ENCODE measurements around the gene HEATR3. TPM values are rescaled to one million over a fixed set of nuclear protein-coding genes. Genes with fewer than 3 reads are reported as not detected.
A peak's percentile ranks its signal among the peaks of the same experiment; 100 is the strongest.

HEATR3 gene
- total and polyA plus RNA-seq, 2 of the 8 experiments (the other 6 are each of a cell fraction or from before 2014, with no cell fraction given): 13.0 to 29.2 TPM

DNA sequence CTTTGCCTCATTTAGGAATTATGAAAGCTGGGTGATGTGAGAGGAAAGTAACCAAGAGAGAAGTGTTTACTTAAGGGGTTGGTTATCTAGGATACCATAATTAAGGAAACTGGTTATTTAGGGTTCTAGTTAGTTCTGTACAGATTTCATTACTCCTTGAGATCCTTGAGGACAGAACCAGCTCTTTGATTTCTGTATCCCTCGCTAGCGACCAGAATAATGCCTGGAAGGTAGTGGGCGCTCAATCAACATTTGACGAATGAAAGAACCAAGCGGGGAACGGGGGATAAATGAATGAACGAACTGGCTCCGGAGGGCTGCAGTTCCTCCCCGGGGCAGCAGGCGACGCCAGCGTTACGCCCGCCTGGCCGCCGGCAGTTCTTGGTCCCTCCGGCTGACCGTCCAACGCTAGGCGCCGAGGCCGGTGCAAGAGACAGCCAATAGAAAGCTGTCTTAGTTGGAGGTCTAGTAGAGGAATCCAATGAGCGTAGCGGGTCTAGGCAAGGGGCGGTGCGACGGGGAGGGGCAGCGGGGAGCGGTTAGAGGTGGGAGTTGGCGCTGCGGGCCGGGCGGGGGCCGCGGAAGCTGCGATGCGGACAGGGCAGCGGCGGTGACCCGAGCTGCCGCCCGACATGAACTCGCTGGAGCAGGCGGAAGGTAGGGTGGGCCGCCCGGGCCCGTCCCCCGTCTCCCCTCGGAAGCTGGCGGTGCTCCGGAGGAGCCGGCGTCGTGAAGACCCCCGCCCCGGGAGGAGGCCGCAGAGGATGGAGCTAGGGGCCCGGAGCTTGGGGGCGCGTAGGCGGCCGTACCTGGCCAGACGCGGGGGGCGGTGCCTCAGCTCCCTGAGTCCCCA is 40.9 kb upstream of the HEATR3 start, which contains the start of gene CNEP1R1:
Gene CNEP1R1 (plus strand): TSS at position 542 of the 853 bp plus-strand sequence. CDS start 91 bp downstream, at position 633.
- WGBS, 2 experiments (ENCODE audit: extremely low coverage in 1 of 2, insufficient coverage in 1 of 2, insufficient read length in 1 of 2, insufficient replicate concordance in 2 of 2, low coverage in 1 of 2, low lambda C conversion rate in 2 of 2, missing lambda C conversion rate in 1 of 2): 1% methylated on average over 27 of the region's 65 CpGs; no CpG with 5 or more reads in 1 of the 2 experiments
- Histone ChIP-seq H3K9me3 (ENCODE audit: insufficient read depth in 2 of 2, low read depth in 1 of 2, low read length in 1 of 2) (no peaks in the 10 kb centered on the region), H3K4me3 (ENCODE audit: extremely low read depth in 1 of 4, insufficient read depth in 2 of 4, low read depth in 3 of 4, low read length in 4 of 4) (peak within 1 kb of the TSS; percentile 59 to 95 (median 90)), H2BK20ac (ENCODE audit: low read length) (no peak within 1 kb of the TSS), H4K8ac (ENCODE audit: extremely low read depth, insufficient read depth, low read length) (peak within 1 kb of the TSS; percentile 46; the same call in 1 of the 2 replicates), H3K79me1 (ENCODE audit: low read depth, low read length) (no peaks in the 10 kb centered on the region), H4K91ac (replicated peaks; ENCODE audit: insufficient read length, low read length) (no peak within 1 kb of the TSS), H3K79me2 (ENCODE audit: control insufficient read depth in 1 of 2, insufficient read depth in 2 of 2, low read length in 2 of 2) (peaks cover 0 to 29% of the 10 kb centered on the region in 2 experiments; a peak in 2 of 4 replicates), H3K18ac (ENCODE audit: extremely low read depth, low read length) (no peak within 1 kb of the TSS), H2BK5ac (ENCODE audit: low read depth, low read length) (no peak within 1 kb of the TSS; the same call in 1 of the 2 replicates), H3K27me3 (replicated peaks in 1 of 4; ENCODE audit: control insufficient read depth in 3 of 4, extremely low read depth in 1 of 4, insufficient read depth in 3 of 4, low read length in 3 of 4) (no peaks in the 10 kb centered on the region), H3K4me2 (ENCODE audit: insufficient read depth in 1 of 2, low read depth in 2 of 2, low read length in 2 of 2) (peak within 1 kb of the TSS; percentile 74 to 88), H3K4ac (replicated peaks; ENCODE audit: insufficient read length, low read depth, low read length) (no peak within 1 kb of the TSS), H3K4me1 (replicated peaks in 1 of 4; ENCODE audit: control insufficient read depth in 3 of 4, insufficient read depth in 4 of 4, low read length in 3 of 4) (peaks cover 0 to 6% (median 0%) of the 10 kb centered on the region in 4 experiments; a peak in 2 of 7 replicates), H2BK12ac (ENCODE audit: low read depth, low read length) (no peak within 1 kb of the TSS), H4K20me1 (replicated peaks in 1 of 2; ENCODE audit: control insufficient read depth in 1 of 2, insufficient read depth in 2 of 2, low read length in 2 of 2) (no peaks in the 10 kb centered on the region), H2AK5ac (ENCODE audit: low read depth, low read length) (no peak within 1 kb of the TSS), H3K23me2 (ENCODE audit: low read depth, low read length) (no peaks in the 10 kb centered on the region), H3K27ac (ENCODE audit: low read depth, low read length) (no peak within 1 kb of the TSS), H3K23ac (ENCODE audit: insufficient read length) (no peak within 1 kb of the TSS), H3K56ac (replicated peaks; ENCODE audit: insufficient read length, low read depth, low read length) (peak within 1 kb of the TSS; percentile 49), H2AFZ (ENCODE audit: low read length) (peak within 1 kb of the TSS; percentile 93), H3K14ac (ENCODE audit: insufficient read length) (no peak within 1 kb of the TSS), H3K36me3 (ENCODE audit: control insufficient read depth in 2 of 4, insufficient read depth in 4 of 4, low read length in 3 of 4) (peaks cover 0 to 14% (median 0%) of the 10 kb centered on the region in 4 experiments; a peak in 3 of 8 replicates), H4K5ac (ENCODE audit: insufficient read length, low read depth, low read length) (peak within 1 kb of the TSS; percentile 20), H2BK15ac (ENCODE audit: low read length) (no peak within 1 kb of the TSS), H2BK120ac (replicated peaks; ENCODE audit: low read depth, low read length) (no peak within 1 kb of the TSS), H3K9ac (replicated peaks in 1 of 4; ENCODE audit: extremely low read depth in 1 of 4, low read depth in 3 of 4, low read length in 3 of 4) (peak within 1 kb of the TSS; percentile 31 to 78 (median 36); a peak in 6 of 7 replicates)
- POLR2A ChIA-PET (ENCODE audit: partially characterized antibody): interaction anchor here (0.7 to 2.7 kb wide), 11 partner anchors 8 to 220 kb away, joined by 3 to 5 read pairs (median 3); partner anchors contain the start of gene HEATR3
- CTCF ChIA-PET (ENCODE audit: partially characterized antibody): interaction anchor here (0.6 to 4.1 kb wide), 42 partner anchors 9 to 617 kb away, joined by 3 to 28 read pairs (median 4); partner anchors contain the start of gene HEATR3
- peak; percentile 39 for FAIRE-seq
- DNase-seq (ENCODE audit: low read depth in 1 of 2, low spot score in 2 of 2): peak; percentile 92 to 94
- no peak for TF ChIP-seq NANOG (IDR thresholded peaks at IDR 0.05; ENCODE audit: insufficient read depth, low read depth, low read length, poor library complexity, severe bottlenecking)
- no peak for TF ChIP-seq BRCA1 (IDR thresholded peaks at IDR 0.05; ENCODE audit: low read depth, low read length)
- TF ChIP-seq CREB1 (IDR thresholded peaks at IDR 0.05): peak; percentile 61
- TF ChIP-seq POU5F1 (IDR thresholded peaks at IDR 0.05; ENCODE audit: low read depth, low read length): no peak
- TF ChIP-seq EGR1 (IDR thresholded peaks at IDR 0.05; ENCODE audit: borderline replicate concordance, low read depth, low read length): 0 out of 2 replicates have a peak, but pooled peaks have one; percentile 56
- no peak for TF ChIP-seq NRF1 (IDR thresholded peaks at IDR 0.05; ENCODE audit: low read depth, low read length)
- no peak for TF ChIP-seq SP4 (IDR thresholded peaks at IDR 0.05; ENCODE audit: low read length)
- TF ChIP-seq SRF (IDR thresholded peaks at IDR 0.05; ENCODE audit: low read depth, low read length): no peak
